NOMO-1 (cell line): ENCODE measurements around the gene TIMP1.

ENCODE experiments used
- DNase-seq, 2 experiments: peaks; one replicate each; lab custom pipeline; 2025; ENCODE audit not compliant: unreplicated experiment in 2 of 2; lab: John Stamatoyannopoulos, UW

Gene TIMP1

GRCh38 chrX:47573341-47574075 is 8.7 kb upstream of the TIMP1 start:
- no peak for DNase-seq

- no peak for DNase-seq
Observed at GRCh38 chrX:47574076-47574546, 8.1 kb upstream of the TIMP1 start.

- DNase-seq = no peak
Observed at GRCh38 chrX:47574547-47575301, 7.5 kb upstream of the TIMP1 start.

- DNase-seq = no peak
Observed at GRCh38 chrX:47576021-47576898, 6.0 kb upstream of the TIMP1 start.

GRCh38 chrX:47577424-47577823 is 4.8 kb upstream of the TIMP1 start:
- DNase-seq = no peak

- no peak for DNase-seq
Observed at GRCh38 chrX:47577901-47578300, 4.3 kb upstream of the TIMP1 start.

- DNase-seq = no peak
Observed at GRCh38 chrX:47578692-47579091, 3.5 kb upstream of the TIMP1 start.

- DNase-seq = peak in 1 of 2 experiments; percentile 14
Observed at GRCh38 chrX:47579537-47579936, 2.7 kb upstream of the TIMP1 start.

GRCh38 chrX:47583240-47583861 is 1.1 kb downstream of the TIMP1 start:
- no peak for DNase-seq

- DNase-seq = no peak
Observed at GRCh38 chrX:47584714-47585113, 2.5 kb downstream of the TIMP1 start.

GRCh38 chrX:47585273-47585672 is 3.0 kb downstream of the TIMP1 start:
- no peak for DNase-seq

GRCh38 chrX:47586043-47586787 is 4.0 kb downstream of the TIMP1 start:
- DNase-seq = no peak

- no peak for DNase-seq
Observed at GRCh38 chrX:47587091-47587891, 5.1 kb downstream of the TIMP1 start.

GRCh38 chrX:47587906-47588735 is 5.9 kb downstream of the TIMP1 start:
- DNase-seq = no peak

GRCh38 chrX:47590984-47591383 is 8.7 kb downstream of the TIMP1 start:
- no peak for DNase-seq

GRCh38 chrX:47593522-47593921 is 11.3 kb downstream of the TIMP1 start:
- DNase-seq = no peak

GRCh38 chrX:47595716-47596251 is 13.5 kb downstream of the TIMP1 start:
- no peak for DNase-seq

GRCh38 chrX:47596256-47596655 is 14.0 kb downstream of the TIMP1 start:
- no peak for DNase-seq
